Ishikawa (cell line): ENCODE data around the gene CHAF1B.

Experiments used
- CEBPB ChIP-seq: IDR thresholded peaks from 2 replicates; pipeline ENCODE4 v1.6.1; 2012
- CREB1 ChIP-seq: IDR thresholded peaks from 2 replicates; pipeline ENCODE4 v1.6.1; 2012; ENCODE audit warnings: low read depth
- EGR1 ChIP-seq: IDR thresholded peaks from 2 replicates; pipeline ENCODE4 v1.6.1; 2012
- EP300 ChIP-seq: IDR thresholded peaks from 2 replicates; pipeline ENCODE4 v1.6.1; 2012; ENCODE audit warnings: borderline replicate concordance
- FOXM1 ChIP-seq: IDR thresholded peaks from 2 replicates; pipeline ENCODE4 v1.6.1; 2012; ENCODE audit warnings: low read depth, borderline replicate concordance
- MAX ChIP-seq: IDR thresholded peaks from 2 replicates; pipeline ENCODE4 v1.6.1; 2012
- NFIC ChIP-seq: IDR thresholded peaks from 2 replicates; pipeline ENCODE4 v1.6.1; 2012
- RAD21 ChIP-seq: IDR thresholded peaks from 2 replicates; pipeline ENCODE4 v1.6.1; 2012; ENCODE audit warnings: low read depth
- REST ChIP-seq: IDR thresholded peaks from 2 replicates; pipeline ENCODE4 v1.6.1; 2012; ENCODE audit warnings: low read depth, mild to moderate bottlenecking
- TAF1 ChIP-seq: IDR thresholded peaks from 2 replicates; pipeline ENCODE4 v1.6.1; 2012; ENCODE audit warnings: low read depth, mild to moderate bottlenecking
- TCF12 ChIP-seq: IDR thresholded peaks from 2 replicates; pipeline ENCODE4 v1.6.1; 2012; ENCODE audit warnings: low read depth
- TEAD4 ChIP-seq: IDR thresholded peaks from 2 replicates; pipeline ENCODE4 v1.6.1; 2012
- USF1 ChIP-seq: IDR thresholded peaks from 2 replicates; pipeline ENCODE4 v1.6.1; 2012
- YY1 ChIP-seq: IDR thresholded peaks from 2 replicates; pipeline ENCODE4 v1.6.1; 2012; ENCODE audit warnings: low read depth
- ZBTB7A ChIP-seq: IDR thresholded peaks from 2 replicates; pipeline ENCODE4 v1.6.1; 2012; ENCODE audit warnings: low read depth

The CHAF1B gene

GRCh38 chr21:36429947-36430546 is 44.9 kb downstream of the CHAF1B start:
- no peak for TF ChIP-seq MAX
- no peak for TF ChIP-seq EP300
- no peak for TF ChIP-seq EGR1
- TF ChIP-seq USF1: peak; percentile 13; the same call in 1 of the 2 replicates
- TF ChIP-seq CREB1: no peak
- no peak for TF ChIP-seq REST
- TF ChIP-seq TCF12: peak; percentile 44; the same call in 1 of the 2 replicates
- no peak for TF ChIP-seq CEBPB
- no peak for TF ChIP-seq FOXM1
- no peak for TF ChIP-seq TAF1
- no peak for TF ChIP-seq TEAD4
- no peak for TF ChIP-seq RAD21
- no peak for TF ChIP-seq YY1
- TF ChIP-seq NFIC: no peak

GRCh38 chr21:36430841-36431240 is 45.6 kb downstream of the CHAF1B start:
- TF ChIP-seq YY1 (no peak), TEAD4 (no peak), CREB1 (no peak), FOXM1 (no peak), CEBPB (no peak), USF1 (no peak), NFIC (no peak)

GRCh38 chr21:36431252-36431651 is 46.1 kb downstream of the CHAF1B start:
- TF ChIP-seq YY1 (no peak), TAF1 (no peak), FOXM1 (no peak), EP300 (no peak), REST (no peak), TEAD4 (no peak), ZBTB7A (no peak), CREB1 (no peak), USF1 (no peak), TCF12 (no peak), EGR1 (no peak), MAX (no peak), CEBPB (no peak), NFIC (no peak), RAD21 (no peak)

- no peak for TF ChIP-seq REST
- no peak for TF ChIP-seq EP300
- TF ChIP-seq CEBPB: no peak
- no peak for TF ChIP-seq TCF12
- no peak for TF ChIP-seq NFIC
- TF ChIP-seq TEAD4: no peak
- TF ChIP-seq RAD21: no peak
- no peak for TF ChIP-seq ZBTB7A
- no peak for TF ChIP-seq USF1
- no peak for TF ChIP-seq YY1
- no peak for TF ChIP-seq MAX
- no peak for TF ChIP-seq EGR1
- no peak for TF ChIP-seq TAF1
- no peak for TF ChIP-seq CREB1
- no peak for TF ChIP-seq FOXM1
Observed at GRCh38 chr21:36433059-36433709, 48.0 kb downstream of the CHAF1B start.
